Upper lobe of left lung (tissue), 6 donors: ENCODE results near the gene GRID1. TPM values are rescaled to one million over a fixed set of nuclear protein-coding genes. Genes with fewer than 3 reads are reported as not detected.

Experiments used
- ATAC-seq, 2 donors: fragments of 200-7000 bp; cut with Tn5 transposase; one replicate each; pipeline ENCODE4 v1.9.1; 2022; ENCODE audit warnings: mild to moderate bottlenecking in 2 of 2, moderate library complexity in 2 of 2; ENCODE audit not compliant: low FRiP score in 2 of 2
- DNase-seq, 2 donors: peaks; one replicate each; pipeline ENCODE4 v3.0.0-alpha.2; 2019 to 2020
- H3K27ac ChIP-seq, 4 donors: fragments of 200-600 bp; sonication (generic); one replicate each; pipeline ENCODE4 v1.5.1; 2016 to 2019
- H3K27me3 ChIP-seq, 4 donors: fragments of 200-600 bp; sonication (generic); one replicate each; pipeline ENCODE4 v1.5.1; 2017 to 2019
- H3K36me3 ChIP-seq, 4 donors: fragments of 200-600 bp; sonication (generic); one replicate each; pipeline ENCODE4 v1.5.1; 2016 to 2019
- H3K4me1 ChIP-seq, 4 donors: fragments of 200-600 bp; sonication (generic); one replicate each; pipeline ENCODE4 v1.5.1; 2018 to 2019
- H3K4me3 ChIP-seq, 4 donors: fragments of 200-600 bp; sonication (generic); one replicate each; pipeline ENCODE4 v1.5.1; 2017 to 2019; ENCODE audit warnings: mild to moderate bottlenecking in 2 of 4, moderate library complexity in 1 of 4
- H3K9me3 ChIP-seq, 4 donors: fragments of 200-600 bp; sonication (generic); one replicate each; pipeline ENCODE4 v1.5.1; 2018 to 2019
- CTCF ChIP-seq, 6 experiments: fragments of 450-650 bp in 4 of 6; fragments of 200-600 bp in 2 of 6; sonication (generic) in 2 of 6; IDR thresholded peaks; one replicate each; pipeline ENCODE4 v1.5.1; 2016 to 2019; ENCODE audit warnings: antibody characterized with exemption in 6 of 6
- EP300 ChIP-seq, 4 donors: sonication (generic); formaldehyde crosslinking; IDR thresholded peaks; one replicate each; pipeline ENCODE4 v1.5.1; 2017; ENCODE audit warnings: antibody characterized with exemption in 4 of 4, control low read depth in 2 of 4
- POLR2A ChIP-seq, 4 donors: fragments of 450-650 bp; IDR thresholded peaks; one replicate each; pipeline ENCODE4 v1.5.1; 2016 to 2017; ENCODE audit warnings: antibody characterized with exemption in 4 of 4, mild to moderate bottlenecking in 2 of 4
- POLR2AphosphoS5 ChIP-seq, 2 donors: sonication (generic); formaldehyde crosslinking; IDR thresholded peaks; one replicate each; pipeline ENCODE4 v1.5.1; 2017; ENCODE audit warnings: antibody characterized with exemption in 2 of 2
- WGBS, 2 donors: methylation state at CpG; one replicate each; pipeline ENCODE4 v1.1.5; 2017 to 2018; 5-methylcytosine and 5-hydroxymethylcytosine counted together
- total RNA-seq, 6 donors: library from RNA; depleted of rRNA in 4 of 6; stranded (reverse); fragments of >200 nt in 4 of 6; gene quantifications; one replicate each; pipeline versions ENCODE4 v1.1.0 to v1.2.1, GENCODE V29; 2016 to 2021
- donor health status: DM: no; HTN: no; CAD: no; lungs with moderate emphysema.
- donor health status: DM: no; HTN: yes; CAD: no; lungs with severe emphysema.

The GRID1 gene
- total RNA-seq, 6 donors from 2014 or later, result 1.5 to 5.2 (median 3.2) TPM

DNA sequence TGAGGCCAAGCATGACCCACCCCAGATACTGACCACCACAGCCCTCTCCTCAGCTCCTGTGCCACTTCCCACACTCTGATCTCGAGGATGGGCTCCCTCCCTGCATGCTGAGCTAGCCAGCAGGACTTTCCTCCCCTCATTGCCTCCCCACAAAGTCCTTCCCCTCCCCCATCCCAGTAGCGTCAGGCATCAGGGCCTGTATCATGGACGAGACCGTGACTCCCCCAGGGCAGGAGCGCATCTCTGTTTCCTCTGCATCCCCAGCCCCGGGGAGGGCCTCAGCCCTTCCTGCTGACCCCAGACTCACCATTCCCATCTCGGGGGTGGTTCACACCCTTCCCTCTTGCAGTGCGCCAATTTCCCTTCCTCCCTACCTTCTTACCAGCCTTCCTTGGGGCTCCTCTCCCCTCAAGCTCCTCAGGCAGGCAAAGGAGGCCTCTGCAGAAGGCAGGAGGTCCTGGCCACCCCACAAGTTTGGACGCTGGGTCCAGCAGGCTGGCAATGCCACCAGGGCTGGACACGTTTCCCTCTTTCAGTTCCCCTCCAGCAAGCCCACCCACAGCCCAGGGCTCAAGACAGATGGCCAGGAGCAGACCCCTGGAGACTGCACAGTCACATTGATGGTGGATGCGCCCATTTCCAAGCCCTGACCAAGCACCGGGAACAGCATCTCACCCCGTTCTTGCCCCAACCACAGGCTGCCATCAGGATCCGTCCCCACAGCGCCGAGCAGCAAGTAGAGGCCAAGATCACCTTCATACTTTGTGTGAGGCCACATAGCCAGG lies 36.5 kb downstream of the GRID1 start:
- no peaks in the 10 kb centered on the region for H3K36me3 ChIP-seq
- no peaks in the 10 kb centered on the region for H3K4me1 ChIP-seq
- no peak overlapping the region for H3K27ac ChIP-seq
- TF ChIP-seq POLR2A (IDR thresholded peaks at IDR 0.05) (no peak), CTCF (IDR thresholded peaks at IDR 0.05) (no peak), EP300 (IDR thresholded peaks at IDR 0.05) (no peak), POLR2AphosphoS5 (IDR thresholded peaks at IDR 0.05) (no peak)
- H3K27me3 ChIP-seq, result no peaks in the 10 kb centered on the region
- DNase-seq (no peak), ATAC-seq (no peak)
- WGBS, 2 donors, result 71 to 81% methylated on average over 10 to 16 of the region's 16 CpGs
- no peak overlapping the region for H3K4me3 ChIP-seq
- H3K9me3 ChIP-seq, result no peaks in the 10 kb centered on the region

GRCh38 chr10:86329093-86329710 lies 37.4 kb downstream of the GRID1 start:
- H3K27me3 ChIP-seq, result no peaks in the 10 kb centered on the region
- H3K4me3 ChIP-seq, result no peak overlapping the region
- H3K36me3 ChIP-seq, result no peaks in the 10 kb centered on the region
- TF ChIP-seq POLR2A (IDR thresholded peaks at IDR 0.05), result no peak
- TF ChIP-seq EP300 (IDR thresholded peaks at IDR 0.05), result no peak
- TF ChIP-seq CTCF (IDR thresholded peaks at IDR 0.05), result no peak
- TF ChIP-seq POLR2AphosphoS5 (IDR thresholded peaks at IDR 0.05), result no peak
- H3K27ac ChIP-seq, result no peak overlapping the region
- no peaks in the 10 kb centered on the region for H3K4me1 ChIP-seq
- DNase-seq (no peak), ATAC-seq (no peak)
- 89 to 93% methylated on average over 3 to 4 of the region's 7 CpGs for WGBS, 2 donors
- H3K9me3 ChIP-seq, result no peaks in the 10 kb centered on the region

DNA sequence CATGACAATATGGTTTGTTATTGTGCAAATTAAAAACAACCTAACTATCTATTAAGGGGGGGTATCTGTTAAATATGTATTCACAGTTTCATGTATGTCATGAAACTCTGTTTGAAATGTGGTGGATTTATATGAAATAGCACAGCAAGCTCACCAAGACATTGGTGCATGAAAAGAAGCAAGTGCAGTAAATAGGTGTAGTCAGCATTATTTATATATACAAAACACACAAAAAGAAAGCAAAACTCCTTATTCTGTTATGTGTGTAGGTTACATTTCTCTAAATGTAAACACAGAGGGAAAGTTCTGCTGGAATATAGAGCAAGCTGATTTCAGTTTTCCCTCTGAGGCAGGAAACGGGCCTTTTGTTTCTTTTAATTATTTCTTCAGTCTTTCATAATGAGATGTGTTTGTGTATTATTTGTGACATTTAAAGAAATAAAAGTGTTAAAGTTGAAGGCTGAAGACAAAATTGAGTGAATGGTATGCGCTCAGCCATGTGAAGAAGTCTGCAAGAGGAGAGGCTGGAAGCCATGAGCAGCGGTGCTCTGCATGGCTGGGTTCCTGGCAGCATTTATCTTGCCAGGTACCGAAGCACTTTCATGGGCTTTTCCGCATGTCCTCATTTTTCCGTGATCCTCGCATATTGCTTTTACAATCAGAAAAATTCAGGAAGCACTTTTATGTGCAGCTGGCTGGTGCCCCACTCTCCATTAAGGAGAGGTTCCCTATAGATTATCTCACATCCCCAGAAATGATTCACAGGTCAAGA lies 38.5 kb downstream of the GRID1 start:
- H3K4me1 ChIP-seq, result no peaks in the 10 kb centered on the region
- H3K27me3 ChIP-seq, result no peaks in the 10 kb centered on the region
- no peak overlapping the region for H3K4me3 ChIP-seq
- ATAC-seq, result no peak
- WGBS, 2 donors, result 77 to 86% methylated on average over 7 of the region's 7 CpGs
- TF ChIP-seq CTCF (IDR thresholded peaks at IDR 0.05), result no peak
- TF ChIP-seq POLR2AphosphoS5 (IDR thresholded peaks at IDR 0.05), result no peak
- TF ChIP-seq POLR2A (IDR thresholded peaks at IDR 0.05), result no peak
- TF ChIP-seq EP300 (IDR thresholded peaks at IDR 0.05), result no peak
- no peaks in the 10 kb centered on the region for H3K9me3 ChIP-seq
- no peak for DNase-seq
- H3K36me3 ChIP-seq, result no peaks in the 10 kb centered on the region
- H3K27ac ChIP-seq, result no peak overlapping the region

- Histone ChIP-seq H3K9me3 (no peaks in the 10 kb centered on the region), H3K27ac (no peak overlapping the region), H3K4me3 (no peak overlapping the region), H3K4me1 (no peaks in the 10 kb centered on the region), H3K27me3 (no peaks in the 10 kb centered on the region), H3K36me3 (no peaks in the 10 kb centered on the region)
- no peak for ATAC-seq
- 60 to 72% methylated on average over 5 of the region's 5 CpGs for WGBS, 2 donors
- TF ChIP-seq EP300 (IDR thresholded peaks at IDR 0.05) (no peak), CTCF (IDR thresholded peaks at IDR 0.05) (no peak)
- no peak for DNase-seq
Measured at GRCh38 chr10:86325158-86325557, 41.4 kb downstream of the GRID1 start.
